Endothelial cell of umbilical vein (primary cell): ENCODE results near the gene KCP. TPM values are rescaled to one million over a fixed set of nuclear protein-coding genes. Genes with fewer than 3 reads are reported as not detected.

Source experiments
- BruUV-seq: library from RNA; stranded (reverse); fragments of 400-500 nt; replicated peaks from 2 replicates; lab custom pipeline; 2021; lab: Mats Ljungman, UMichigan
- CTCF ChIA-PET: fragments of 300-600, 350-600 bp; sonication (Branson Sonifier 250); formaldehyde crosslinking; loops from one replicate; lab custom pipeline; 2021; ENCODE audit warnings: antibody characterized with exemption, inconsistent platforms; lab: Charles Lee
- POLR2A ChIA-PET: fragments of 300-600, 350-600 bp; sonication (Branson Sonifier 250); formaldehyde crosslinking; loops from one replicate; lab custom pipeline; 2021; ENCODE audit warnings: antibody characterized with exemption, inconsistent platforms; lab: Charles Lee
- DNase-seq: peaks from one replicate; pipeline ENCODE4 v3.0.0-alpha.2; 2011; ENCODE audit warnings: low read depth, low spot score
- FAIRE-seq: peaks from 2 replicates; lab custom pipeline; 2011; peaks lifted over from hg19 to GRCh38; lab: Jason Lieb, UNC
- H2AFZ ChIP-seq: 2 replicates; pipeline ENCODE4 v1.6.0; 2012; ENCODE audit warnings: low read depth, low read length, control low read depth, inconsistent platforms
- H3K27ac ChIP-seq: 2 replicates; pipeline ENCODE4 v1.5.1; 2011; ENCODE audit warnings: low read depth, mild to moderate bottlenecking, control low read depth, low read length, moderate library complexity; ENCODE audit not compliant: insufficient read depth
- H3K27me3 ChIP-seq, 2 experiments: 2 replicates each; pipeline versions ENCODE4 v1.6.0 to v1.6.1; 2011; ENCODE audit warnings: low read length in 2 of 2, mixed read lengths in 1 of 2; ENCODE audit not compliant: control insufficient read depth in 2 of 2, insufficient read depth in 2 of 2
- H3K36me3 ChIP-seq, 2 experiments: 2 replicates in 1 of 2; 3 replicates in 1 of 2; pipeline ENCODE4 v1.5.1; 2011; ENCODE audit warnings: low read length in 2 of 2, mild to moderate bottlenecking in 1 of 2, moderate library complexity in 1 of 2; ENCODE audit not compliant: control insufficient read depth in 2 of 2, insufficient read depth in 2 of 2; ENCODE audit errors: extremely low read depth in 1 of 2
- H3K4me1 ChIP-seq: 3 replicates; pipeline ENCODE4 v1.5.1; 2011; ENCODE audit warnings: mild to moderate bottlenecking, low read length; ENCODE audit not compliant: control insufficient read depth, insufficient read depth; ENCODE audit errors: extremely low read depth
- H3K4me2 ChIP-seq: 2 replicates; pipeline ENCODE4 v1.6.1; 2011; ENCODE audit warnings: low read length, control low read depth, mixed read lengths; ENCODE audit not compliant: insufficient read depth
- H3K4me3 ChIP-seq, 3 experiments: fragments of 200-600 bp in 1 of 3; sonication (generic), shearing (Covaris generic) in 1 of 3; replicated peaks in 1 of 3; 2 replicates each; pipeline ENCODE4 v1.5.1; 2011 to 2016; ENCODE audit warnings: control low read depth in 3 of 3, low read length in 3 of 3, mild to moderate bottlenecking in 2 of 3, inconsistent platforms in 1 of 3, low read depth in 1 of 3, moderate library complexity in 1 of 3; ENCODE audit not compliant: insufficient read depth in 1 of 3
- H3K79me2 ChIP-seq: 2 replicates; pipeline ENCODE4 v1.6.0; 2012; ENCODE audit warnings: low read length, inconsistent platforms; ENCODE audit not compliant: control insufficient read depth, insufficient read depth
- H3K9ac ChIP-seq: replicated peaks from 2 replicates; pipeline ENCODE3; 2011; ENCODE audit warnings: low read length, control low read depth; ENCODE audit not compliant: insufficient read depth; ENCODE audit errors: extremely low read depth
- H3K9me1 ChIP-seq: replicated peaks from 3 replicates; pipeline ENCODE4 v1.6.0; 2011; ENCODE audit warnings: mild to moderate bottlenecking, low read length; ENCODE audit not compliant: control insufficient read depth, insufficient read depth; ENCODE audit errors: extremely low read depth
- H3K9me3 ChIP-seq: replicated peaks from 2 replicates; pipeline ENCODE4 v1.5.1; 2012; ENCODE audit warnings: low read length, inconsistent platforms; ENCODE audit not compliant: control insufficient read depth, insufficient read depth
- H4K20me1 ChIP-seq: replicated peaks from 2 replicates; pipeline ENCODE3; 2011; ENCODE audit warnings: mild to moderate bottlenecking, low read length; ENCODE audit not compliant: control insufficient read depth, insufficient read depth; ENCODE audit errors: extremely low read depth
- CTCF ChIP-seq, 2 donors: IDR thresholded peaks; 1 replicate in 1 of 2; 2 replicates in 1 of 2; pipeline ENCODE4 v1.5.1; 2011; ENCODE audit warnings: low read length in 2 of 2, mild to moderate bottlenecking in 2 of 2, moderate library complexity in 2 of 2, control low read depth in 1 of 2, inconsistent platforms in 1 of 2, low read depth in 1 of 2; ENCODE audit not compliant: insufficient read depth in 1 of 2; ENCODE audit errors: extremely low read depth in 1 of 2
- EZH2 ChIP-seq: IDR thresholded peaks from 2 replicates; pipeline ENCODE4 v1.6.1; 2012; ENCODE audit warnings: borderline replicate concordance, low read depth, mild to moderate bottlenecking, moderate library complexity, low read length, inconsistent platforms; ENCODE audit not compliant: severe bottlenecking
- FOS ChIP-seq: IDR thresholded peaks from 2 replicates; pipeline ENCODE4 v1.6.1; 2011; ENCODE audit warnings: mild to moderate bottlenecking, low read length, moderate library complexity, borderline replicate concordance; ENCODE audit not compliant: insufficient read depth
- GATA2 ChIP-seq: IDR thresholded peaks from 2 replicates; pipeline ENCODE4 v1.7.0; 2011; ENCODE audit warnings: low read depth, mild to moderate bottlenecking, moderate library complexity, mixed read lengths, low read length; ENCODE audit not compliant: insufficient read length, insufficient read depth
- JUN ChIP-seq: IDR thresholded peaks from 2 replicates; pipeline ENCODE4 v1.6.1; 2011; ENCODE audit warnings: borderline replicate concordance, low read depth; ENCODE audit not compliant: insufficient read length, insufficient read depth
- MAX ChIP-seq: IDR thresholded peaks from 2 replicates; pipeline ENCODE4 v1.6.1; 2011; ENCODE audit not compliant: insufficient read depth, insufficient read length
- MYC ChIP-seq: IDR thresholded peaks from one replicate; pipeline ENCODE4 v1.6.1; 2011; ENCODE audit warnings: mild to moderate bottlenecking, low read depth, low read length
- POLR2A ChIP-seq: IDR thresholded peaks from 2 replicates; pipeline ENCODE4 v1.6.1; 2012; ENCODE audit warnings: low read depth, mild to moderate bottlenecking, control low read depth, low read length
- POLR2AphosphoS5 ChIP-seq: IDR thresholded peaks from 2 replicates; pipeline ENCODE4 v1.6.1; 2012; ENCODE audit warnings: low read depth, mild to moderate bottlenecking, control low read depth, low read length, moderate library complexity; ENCODE audit not compliant: insufficient read depth
- dilution Hi-C: fragments of 300-500 bp; cut with MboI; formaldehyde crosslinking; loops from one replicate; pipeline ENCODE4 v1.15.0; 2019; ENCODE audit warnings: low sequenced_read_pairs; ENCODE audit not compliant: extremely low pct_ligation_motif_present
- intact Hi-C: fragments of 100-400 bp; cut with micrococcal nuclease; formaldehyde crosslinking; loops from one replicate; pipeline ENCODE4 v1.10.0; 2022
- polyA plus RNA-seq, 4 experiments: library from polyadenylated mRNA; depleted of rRNA in 3 of 4; stranded (reverse) in 3 of 4; unstranded in 1 of 4; fragments of >200 nt; gene quantifications; 2 replicates each; pipeline versions ENCODE4 v1.2.1 to v1.2.3, GENCODE V29; 2011 to 2012; ENCODE audit warnings: missing spikeins in 1 of 4
- total RNA-seq: library from RNA; stranded (reverse); gene quantifications from 2 replicates; pipeline ENCODE4 v1.2.3, GENCODE V29; 2021

KCP gene
- total and polyA plus RNA-seq, 2 donors (not counting 3 experiments of a cell fraction or from before 2014, with no cell fraction given), result not detected

- Histone ChIP-seq H3K79me2 (no peaks in the 10 kb centered on the region), H3K27me3 (no peaks in the 10 kb centered on the region), H3K9me3 (no peaks in the 10 kb centered on the region), H3K36me3 (peaks cover 2% of the 10 kb centered on the region in 2 experiments), H3K9ac (no peak overlapping the region), H3K9me1 (no peaks in the 10 kb centered on the region), H3K4me3 (no peak overlapping the region), H3K4me1 (no peaks in the 10 kb centered on the region), H3K27ac (no peak overlapping the region), H3K4me2 (no peak overlapping the region), H4K20me1 (no peaks in the 10 kb centered on the region), H2AFZ (no peak overlapping the region)
- TF ChIP-seq FOS, result no peak
- TF ChIP-seq POLR2A, result no peak
- no peak for TF ChIP-seq JUN
- TF ChIP-seq EZH2, result no peak
- no peak for TF ChIP-seq MAX
- TF ChIP-seq GATA2, result no peak
- TF ChIP-seq POLR2AphosphoS5, result no peak
- no peak for TF ChIP-seq MYC
- TF ChIP-seq CTCF (IDR thresholded peaks at IDR 0.05; ENCODE audit: extremely low read depth in 1 of 2, insufficient read depth in 1 of 2, low read depth in 1 of 2, low read length in 2 of 2), result no peak
- POLR2A ChIA-PET, result no interaction called here
- no TSS peak for BruUV-seq
- dilution Hi-C loops, result no loop called here
- DNase-seq, result no peak
- FAIRE-seq, result no peak
- CTCF ChIA-PET, result interaction anchor here (0.9 to 1.3 kb wide), 4 partner anchors 25 to 106 kb away, joined by 3 to 6 read pairs (median 4); no protein-coding TSS in a partner anchor
- intact Hi-C loops, result loop anchor here (1.0 kb wide), 1 partner anchor 44 kb away; no protein-coding TSS in a partner anchor
Observed at GRCh38 chr7:128947854-128948253, 37.3 kb upstream of the KCP start.
